HCT116 (cell line): ENCODE data around the gene ETHE1. TPM values are rescaled to one million over a fixed set of nuclear protein-coding genes. Genes with fewer than 3 reads are reported as not detected.

Source experiments
- ATAC-seq: fragments of 200-7000 bp; cut with Tn5 transposase; 2 replicates; pipeline ENCODE4 v1.9.1; 2020; ENCODE audit warnings: mild to moderate bottlenecking, moderate library complexity
- BruUV-seq: library from RNA; stranded (reverse); fragments of 400-500 nt; replicated peaks from 2 replicates; lab custom pipeline; 2021; lab: Mats Ljungman, UMichigan
- CTCF ChIA-PET: fragments of 300-600 bp; sonication (Branson Sonifier 250); formaldehyde crosslinking; loops from one replicate; lab custom pipeline; 2021; ENCODE audit warnings: antibody characterized with exemption; lab: Charles Lee
- POLR2A ChIA-PET: fragments of 300-600, 350-600 bp; sonication (Branson Sonifier 250); formaldehyde crosslinking; loops from one replicate; lab custom pipeline; 2021; ENCODE audit warnings: antibody characterized with exemption; lab: Charles Lee
- RAD21 ChIA-PET, 2 experiments: fragments of 300-600 bp; sonication (Branson Sonifier 250); formaldehyde crosslinking; loops; one replicate each; lab custom pipeline; 2023; ENCODE audit warnings: low total read pairs in 2 of 2; ENCODE audit not compliant: uncharacterized antibody in 2 of 2, unreplicated experiment in 2 of 2, low non-redundant PET in 1 of 2; lab: Charles Lee
- DNase-seq: peaks from one replicate; pipeline ENCODE4 v3.0.0-alpha.2; 2010; ENCODE audit warnings: low read depth, low spot score
- H2AFZ ChIP-seq: fragments of 200-600 bp; shearing (Covaris generic), sonication (generic); 2 replicates; pipeline ENCODE4 v1.6.1; 2017; ENCODE audit warnings: low read depth, mixed run types, mixed read lengths, antibody characterized with exemption, low read length; ENCODE audit not compliant: poor library complexity, severe bottlenecking
- H3K27ac ChIP-seq: 2 replicates; pipeline ENCODE4 v1.5.1; 2012; ENCODE audit warnings: low read depth, low read length
- H3K27me3 ChIP-seq: fragments of 200-600 bp; sonication (generic); 2 replicates; pipeline ENCODE4 v1.6.1; 2016; ENCODE audit warnings: mixed run types, low read length, mixed read lengths; ENCODE audit not compliant: insufficient read depth
- H3K36me3 ChIP-seq, 2 experiments: fragments of 200-500 bp in 1 of 2; fragments of 200-600 bp in 1 of 2; sonication (Bioruptor generic) in 1 of 2; sonication (generic) in 1 of 2; 2 replicates each; pipeline versions ENCODE4 v1.5.1 to v1.6.1; 2014 to 2016; ENCODE audit warnings: low read length in 2 of 2, inconsistent platforms in 1 of 2, mixed read lengths in 1 of 2, mixed run types in 1 of 2; ENCODE audit not compliant: insufficient read depth in 2 of 2, control insufficient read depth in 1 of 2
- H3K4me1 ChIP-seq, 2 experiments: fragments of 200-600 bp in 1 of 2; sonication (generic) in 1 of 2; 2 replicates each; pipeline versions ENCODE4 v1.5.1 to v1.6.1; 2012 to 2017; ENCODE audit warnings: low read length in 2 of 2, inconsistent platforms in 1 of 2, mild to moderate bottlenecking in 1 of 2, mixed read lengths in 1 of 2, mixed run types in 1 of 2, moderate library complexity in 1 of 2; ENCODE audit not compliant: insufficient read depth in 2 of 2, control insufficient read depth in 1 of 2
- H3K4me2 ChIP-seq: fragments of 200-600 bp; sonication (generic); 2 replicates; pipeline ENCODE4 v1.6.1; 2017; ENCODE audit warnings: mixed run types, low read length, mixed read lengths
- H3K4me3 ChIP-seq, 2 experiments: fragments of 200-600 bp in 1 of 2; sonication (generic) in 1 of 2; replicated peaks in 1 of 2; 2 replicates each; pipeline ENCODE4 v1.5.1; 2011 to 2016; ENCODE audit warnings: low read length in 2 of 2, control low read depth in 1 of 2, low read depth in 1 of 2, mild to moderate bottlenecking in 1 of 2, mixed read lengths in 1 of 2, mixed run types in 1 of 2
- H3K79me2 ChIP-seq: fragments of 200-600 bp; sonication (generic); 2 replicates; pipeline ENCODE4 v1.6.1; 2017; ENCODE audit warnings: mild to moderate bottlenecking, mixed run types, low read length, moderate library complexity, mixed read lengths; ENCODE audit not compliant: insufficient read depth
- H3K9ac ChIP-seq: fragments of 200-600 bp; sonication (generic); 2 replicates; pipeline ENCODE4 v1.6.1; 2016; ENCODE audit warnings: low read length, mixed read lengths
- H3K9me2 ChIP-seq: fragments of 200-600 bp; sonication (generic), shearing (Covaris generic); 2 replicates; pipeline ENCODE4 v1.6.1; 2017; ENCODE audit warnings: mixed run types, mild to moderate bottlenecking, moderate library complexity; ENCODE audit not compliant: insufficient read depth
- H3K9me3 ChIP-seq, 2 experiments: fragments of 200-500 bp in 1 of 2; fragments of 200-600 bp in 1 of 2; sonication (Bioruptor generic) in 1 of 2; sonication (generic) in 1 of 2; 2 replicates each; pipeline ENCODE4 v1.6.1; 2014 to 2017; ENCODE audit warnings: low read length in 2 of 2, mixed read lengths in 2 of 2, inconsistent platforms in 1 of 2, low read depth in 1 of 2, mild to moderate bottlenecking in 1 of 2, mixed run types in 1 of 2, moderate library complexity in 1 of 2; ENCODE audit not compliant: control insufficient read depth in 1 of 2, insufficient read depth in 1 of 2
- H4K20me1 ChIP-seq: fragments of 200-600 bp; sonication (generic), shearing (Covaris generic); 2 replicates; pipeline ENCODE4 v1.6.1; 2017; ENCODE audit warnings: mixed run types, mild to moderate bottlenecking, moderate library complexity; ENCODE audit not compliant: insufficient read depth
- CBX3 ChIP-seq: IDR thresholded peaks from 2 replicates; pipeline ENCODE4 v1.6.1; 2012; ENCODE audit warnings: low read depth
- ELF1 ChIP-seq: IDR thresholded peaks from 2 replicates; pipeline ENCODE4 v1.6.1; 2012; ENCODE audit warnings: low read depth, borderline replicate concordance
- EZH2 ChIP-seq: fragments of 200-600 bp; sonication (generic); IDR thresholded peaks from 2 replicates; pipeline ENCODE4 v1.6.1; 2017; ENCODE audit warnings: antibody characterized with exemption, mixed run types
- POLR2A ChIP-seq: IDR thresholded peaks from 2 replicates; pipeline ENCODE4 v1.7.0; 2011; ENCODE audit warnings: borderline replicate concordance; ENCODE audit not compliant: insufficient read depth, insufficient read length; ENCODE audit errors: extremely low read depth
- SIN3A ChIP-seq: IDR thresholded peaks from 2 replicates; pipeline ENCODE4 v1.6.1; 2012; ENCODE audit warnings: low read depth
- SRF ChIP-seq: IDR thresholded peaks from 2 replicates; pipeline ENCODE4 v1.6.1; 2012; ENCODE audit warnings: low read depth
- ZFX ChIP-seq: fragments of 450-650 bp; IDR thresholded peaks from 2 replicates; pipeline ENCODE4 v1.6.1; 2017
- intact Hi-C: fragments of 100-400 bp; cut with micrococcal nuclease; formaldehyde crosslinking; loops from 2 replicates; pipeline ENCODE4 v1.10.0; 2022
- total RNA-seq: library from RNA; stranded (reverse); gene quantifications from one replicate; pipeline ENCODE4 v1.2.1, GENCODE V29; 2021; ENCODE audit not compliant: unreplicated experiment
- TF ChIP-seq, protein P1 (sequence below): IDR thresholded peaks from 2 replicates; pipeline ENCODE4 v1.6.1; 2012
- TF ChIP-seq, protein P2 (sequence below): IDR thresholded peaks from 2 replicates; pipeline ENCODE4 v1.6.1; 2012
- TF ChIP-seq, protein P3 (sequence below): IDR thresholded peaks from 2 replicates; pipeline ENCODE4 v1.6.1; 2012; ENCODE audit warnings: low read depth

The ETHE1 gene
- total RNA-seq, 1 experiment from 2014 or later = 64.3 TPM

DNA sequence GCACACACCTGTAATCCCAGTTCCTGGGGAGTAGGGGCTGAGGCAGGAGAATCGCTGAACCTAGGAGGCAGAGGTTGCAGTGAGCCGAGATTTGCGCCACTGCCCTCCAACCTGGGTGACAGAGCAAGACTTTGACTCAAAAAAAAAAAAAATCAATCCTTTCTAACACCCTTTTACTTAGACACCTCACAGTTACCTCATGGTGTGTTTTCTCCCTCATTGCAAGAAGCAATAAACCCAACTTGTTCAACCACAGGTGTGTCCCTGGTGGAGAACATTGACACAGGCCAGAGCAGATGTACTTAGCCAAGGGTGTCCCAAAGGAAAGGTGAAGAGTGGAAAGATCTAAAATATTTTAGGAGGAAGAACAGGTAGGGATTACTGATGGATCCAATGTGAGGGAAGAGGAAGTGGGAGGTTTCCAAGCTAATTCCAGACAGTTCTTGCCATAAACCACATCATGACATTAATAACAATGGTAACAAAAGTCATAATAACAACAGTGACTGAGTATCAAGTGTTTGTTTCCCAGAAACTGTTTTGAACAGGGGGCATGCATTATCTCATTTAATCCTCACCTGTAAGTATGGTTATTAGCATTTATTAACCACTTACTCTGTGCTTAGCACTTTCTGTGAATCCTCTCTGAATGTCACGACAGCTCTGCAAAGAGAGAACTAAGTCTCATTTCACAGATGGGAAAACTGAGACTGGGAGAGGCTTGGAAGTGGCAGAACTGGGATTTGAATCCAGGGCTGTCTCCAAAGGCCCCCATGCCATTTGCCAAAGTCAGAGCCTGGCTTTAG lies 58.4 kb downstream of the ETHE1 start:
- Histone ChIP-seq H4K20me1 (no peaks in the 10 kb centered on the region), H3K27me3 (no peaks in the 10 kb centered on the region), H3K36me3 (no peaks in the 10 kb centered on the region), H3K9me3 (no peaks in the 10 kb centered on the region), H3K4me3 (no peak overlapping the region), H3K9me2 (no peaks in the 10 kb centered on the region), H3K79me2 (no peaks in the 10 kb centered on the region), H3K27ac (no peak overlapping the region), H2AFZ (no peak overlapping the region), H3K4me1 (peaks cover 18 to 54% of the 10 kb centered on the region in 2 experiments), H3K9ac (no peak overlapping the region), H3K4me2 (peak overlapping the region; percentile 43; the same call in 1 of the 2 replicates)
- DNase-seq (no peak), ATAC-seq (no peak)
- RAD21 ChIA-PET = no interaction called here
- POLR2A ChIA-PET = no interaction called here
- BruUV-seq = no TSS peak
- CTCF ChIA-PET = no interaction called here
- TF ChIP-seq ZFX = no peak
- TF ChIP-seq, protein P1, sequence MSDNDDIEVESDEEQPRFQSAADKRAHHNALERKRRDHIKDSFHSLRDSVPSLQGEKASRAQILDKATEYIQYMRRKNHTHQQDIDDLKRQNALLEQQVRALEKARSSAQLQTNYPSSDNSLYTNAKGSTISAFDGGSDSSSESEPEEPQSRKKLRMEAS = no peak
- TF ChIP-seq, protein P2, sequence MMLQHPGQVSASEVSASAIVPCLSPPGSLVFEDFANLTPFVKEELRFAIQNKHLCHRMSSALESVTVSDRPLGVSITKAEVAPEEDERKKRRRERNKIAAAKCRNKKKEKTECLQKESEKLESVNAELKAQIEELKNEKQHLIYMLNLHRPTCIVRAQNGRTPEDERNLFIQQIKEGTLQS = no peak
- no peak for TF ChIP-seq CBX3
- no peak for TF ChIP-seq ELF1
- TF ChIP-seq POLR2A = no peak
- no peak for TF ChIP-seq SRF
- TF ChIP-seq, protein P3, sequence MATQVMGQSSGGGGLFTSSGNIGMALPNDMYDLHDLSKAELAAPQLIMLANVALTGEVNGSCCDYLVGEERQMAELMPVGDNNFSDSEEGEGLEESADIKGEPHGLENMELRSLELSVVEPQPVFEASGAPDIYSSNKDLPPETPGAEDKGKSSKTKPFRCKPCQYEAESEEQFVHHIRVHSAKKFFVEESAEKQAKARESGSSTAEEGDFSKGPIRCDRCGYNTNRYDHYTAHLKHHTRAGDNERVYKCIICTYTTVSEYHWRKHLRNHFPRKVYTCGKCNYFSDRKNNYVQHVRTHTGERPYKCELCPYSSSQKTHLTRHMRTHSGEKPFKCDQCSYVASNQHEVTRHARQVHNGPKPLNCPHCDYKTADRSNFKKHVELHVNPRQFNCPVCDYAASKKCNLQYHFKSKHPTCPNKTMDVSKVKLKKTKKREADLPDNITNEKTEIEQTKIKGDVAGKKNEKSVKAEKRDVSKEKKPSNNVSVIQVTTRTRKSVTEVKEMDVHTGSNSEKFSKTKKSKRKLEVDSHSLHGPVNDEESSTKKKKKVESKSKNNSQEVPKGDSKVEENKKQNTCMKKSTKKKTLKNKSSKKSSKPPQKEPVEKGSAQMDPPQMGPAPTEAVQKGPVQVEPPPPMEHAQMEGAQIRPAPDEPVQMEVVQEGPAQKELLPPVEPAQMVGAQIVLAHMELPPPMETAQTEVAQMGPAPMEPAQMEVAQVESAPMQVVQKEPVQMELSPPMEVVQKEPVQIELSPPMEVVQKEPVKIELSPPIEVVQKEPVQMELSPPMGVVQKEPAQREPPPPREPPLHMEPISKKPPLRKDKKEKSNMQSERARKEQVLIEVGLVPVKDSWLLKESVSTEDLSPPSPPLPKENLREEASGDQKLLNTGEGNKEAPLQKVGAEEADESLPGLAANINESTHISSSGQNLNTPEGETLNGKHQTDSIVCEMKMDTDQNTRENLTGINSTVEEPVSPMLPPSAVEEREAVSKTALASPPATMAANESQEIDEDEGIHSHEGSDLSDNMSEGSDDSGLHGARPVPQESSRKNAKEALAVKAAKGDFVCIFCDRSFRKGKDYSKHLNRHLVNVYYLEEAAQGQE = no peak
- TF ChIP-seq EZH2 = no peak
- TF ChIP-seq SIN3A = no peak
- intact Hi-C loops = no loop called here
